ENCODE data around the gene PRSS48.
A peak's percentile ranks its signal among the peaks of the same experiment; 100 is the strongest.
"Not testable (repeated sequence)": the region's sequence is repeated elsewhere in the genome, so short reads cannot be mapped to it uniquely, and the experiment has no call there.

PRSS48 gene

DNA sequence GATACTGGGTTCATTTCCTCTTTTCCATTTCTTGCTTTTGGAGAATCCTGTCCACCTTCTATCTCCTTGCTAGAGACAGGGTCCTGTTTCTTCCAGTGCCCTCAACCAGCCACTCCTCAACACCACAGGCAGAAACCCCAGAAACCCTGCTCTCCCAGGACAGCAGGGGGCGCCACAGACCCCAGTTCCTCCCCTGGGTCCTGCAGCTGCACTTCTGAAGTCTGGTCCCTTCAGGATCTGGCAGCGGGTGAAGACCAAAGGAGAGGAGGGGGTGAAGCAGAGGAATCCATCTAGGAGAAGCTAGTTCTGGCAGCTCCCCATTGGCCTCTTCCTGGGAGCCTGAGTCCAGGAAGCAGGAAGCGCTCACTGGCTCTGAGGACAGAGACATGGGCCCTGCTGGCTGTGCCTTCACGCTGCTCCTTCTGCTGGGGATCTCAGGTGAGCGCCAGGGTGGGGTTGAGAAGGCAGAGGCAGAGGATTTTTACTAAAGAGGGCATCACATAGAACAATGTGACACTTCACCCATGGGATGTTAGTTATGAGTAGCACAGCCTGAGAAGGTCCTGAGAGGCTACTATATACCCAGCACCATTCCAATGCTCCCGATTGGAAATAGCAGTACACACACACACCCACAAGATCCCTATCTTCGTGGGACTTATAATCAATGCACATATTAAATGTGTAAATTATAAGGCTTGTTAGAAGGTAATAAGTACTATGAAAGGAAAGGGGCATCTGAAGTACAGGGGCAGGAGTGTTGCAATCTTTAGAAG lies at the start of gene PRSS48:
Gene PRSS48 (plus strand): TSS at position 375 of the 776 bp plus-strand sequence. CDS start 12 bp downstream, at position 387.
- DNase-seq (ENCODE audit: low read depth in 2 of 3, low spot score in 2 of 3) = peak; percentile 26 to 32 (median 30)

- no peak for DNase-seq (ENCODE audit: low read depth in 2 of 3, low spot score in 2 of 3)
Measured at GRCh38 chr4:151227172-151227571, 49.8 kb upstream of the PRSS48 start.

DNA sequence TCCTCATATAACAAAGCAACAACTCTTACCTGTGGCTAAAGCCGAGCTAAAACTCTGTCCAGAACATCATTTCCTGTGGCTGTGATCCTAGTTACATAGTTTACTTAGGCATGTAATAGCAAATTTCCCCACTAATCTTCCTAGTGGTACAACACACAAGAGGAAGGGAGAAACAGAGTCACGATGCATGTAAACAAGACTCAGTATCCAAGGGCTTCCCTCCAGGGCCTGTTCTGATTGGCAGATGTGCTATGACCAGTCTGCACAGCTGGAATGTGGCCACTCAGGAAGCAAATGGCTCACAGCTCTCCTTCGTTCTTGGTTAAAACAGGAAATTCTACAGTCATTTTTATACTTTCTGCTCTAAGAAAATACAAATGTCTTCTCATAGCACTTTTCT lies 49.2 kb upstream of the PRSS48 start:
- no peak for DNase-seq (ENCODE audit: low read depth in 2 of 3, low spot score in 2 of 3)

DNA sequence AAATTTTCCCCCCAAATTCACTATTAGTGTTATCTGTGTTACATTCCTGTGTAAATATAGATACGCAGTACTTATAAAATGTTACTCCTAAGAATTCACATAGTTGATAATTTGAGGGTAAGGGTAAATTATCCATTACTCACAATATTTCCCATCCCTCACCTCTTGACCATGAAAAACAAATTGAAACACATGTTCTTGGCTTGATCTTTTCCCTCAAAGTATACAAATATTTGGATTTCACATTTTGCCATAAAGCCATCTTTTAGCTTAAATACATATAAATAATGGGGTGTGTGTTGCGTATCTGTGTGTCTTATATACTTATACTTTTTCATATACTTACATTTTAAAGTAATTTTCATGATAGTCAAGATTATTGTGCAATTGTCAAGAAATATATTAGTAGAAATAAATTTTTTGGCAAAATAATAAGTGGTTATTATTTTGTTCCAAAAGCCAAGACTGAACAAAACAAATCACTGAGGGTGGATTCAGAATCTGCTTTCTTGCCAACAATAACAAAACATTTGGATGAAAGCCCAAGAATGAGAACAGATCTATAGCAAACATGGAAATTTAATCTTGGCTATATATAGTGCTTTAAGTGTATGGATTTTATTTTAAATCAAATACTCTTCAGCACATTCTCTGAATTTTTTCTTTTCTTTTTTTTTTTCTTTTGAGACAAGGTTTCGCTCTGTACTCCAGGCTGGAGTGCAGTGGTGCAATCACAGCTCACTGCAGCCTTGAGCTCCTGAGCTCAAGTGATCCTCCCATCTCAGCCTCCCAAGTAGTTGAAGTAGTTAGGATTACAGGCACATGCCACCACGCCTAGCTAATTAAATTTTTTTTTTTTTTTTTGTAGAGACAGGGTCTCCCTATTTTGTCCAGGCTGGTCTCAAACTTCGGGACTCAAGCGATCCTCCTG lies 48.5 kb upstream of the PRSS48 start:
- DNase-seq (ENCODE audit: low read depth in 2 of 3, low spot score in 2 of 3) = no peak

DNA sequence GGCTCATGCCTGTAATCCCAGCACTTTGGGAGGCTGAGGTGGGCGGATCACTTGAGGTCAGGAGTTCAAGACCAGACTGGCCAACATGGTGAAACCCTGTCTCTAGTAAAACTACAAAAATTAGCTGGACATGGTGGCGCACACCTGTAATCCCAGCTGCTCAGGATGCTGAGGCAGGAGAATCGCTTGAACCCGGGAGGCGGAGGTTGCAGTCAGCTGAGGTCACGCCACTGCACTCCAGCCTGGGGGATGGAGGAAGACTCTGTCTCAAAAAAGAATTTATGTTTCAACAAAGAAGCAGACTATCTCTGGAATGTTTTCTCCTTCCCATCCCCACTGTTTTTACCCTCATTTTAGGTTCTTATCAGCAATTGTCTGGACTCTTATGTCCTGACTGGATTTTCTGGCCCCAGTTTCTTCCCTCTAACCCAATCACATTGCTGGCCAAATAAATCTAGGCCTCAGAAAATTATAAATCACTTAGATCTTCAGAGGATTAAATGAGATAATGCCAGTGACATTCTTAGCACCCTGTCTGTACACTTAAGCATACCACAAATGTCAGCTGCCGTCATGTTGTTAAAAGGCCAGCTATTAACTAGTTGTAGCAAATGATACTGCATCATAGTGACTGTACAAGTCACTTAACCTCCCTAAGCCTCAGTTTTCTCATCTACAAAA lies 44.9 kb upstream of the PRSS48 start:
- no peak for DNase-seq (ENCODE audit: low read depth in 2 of 3, low spot score in 2 of 3)

DNA sequence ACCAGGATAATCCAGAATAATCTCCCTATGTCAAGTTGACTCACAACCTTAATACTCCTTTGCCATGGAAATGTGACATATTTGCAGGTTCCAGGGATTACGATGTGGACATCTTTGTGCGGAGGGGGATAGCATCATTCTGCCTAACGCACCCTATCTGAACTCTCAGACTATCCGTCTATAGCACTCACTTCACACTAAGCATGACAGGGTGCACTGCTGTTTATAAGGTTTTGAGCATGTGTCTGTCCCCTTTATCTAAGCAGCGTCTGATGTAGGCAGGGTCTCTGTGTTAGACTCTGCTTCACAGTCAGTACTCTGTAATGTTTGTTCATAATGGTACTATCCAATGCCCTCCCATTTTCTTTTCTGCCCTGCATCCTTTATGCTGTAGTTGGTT lies 43.4 kb upstream of the PRSS48 start:
- no peak for DNase-seq (ENCODE audit: low read depth in 2 of 3, low spot score in 2 of 3)

DNA sequence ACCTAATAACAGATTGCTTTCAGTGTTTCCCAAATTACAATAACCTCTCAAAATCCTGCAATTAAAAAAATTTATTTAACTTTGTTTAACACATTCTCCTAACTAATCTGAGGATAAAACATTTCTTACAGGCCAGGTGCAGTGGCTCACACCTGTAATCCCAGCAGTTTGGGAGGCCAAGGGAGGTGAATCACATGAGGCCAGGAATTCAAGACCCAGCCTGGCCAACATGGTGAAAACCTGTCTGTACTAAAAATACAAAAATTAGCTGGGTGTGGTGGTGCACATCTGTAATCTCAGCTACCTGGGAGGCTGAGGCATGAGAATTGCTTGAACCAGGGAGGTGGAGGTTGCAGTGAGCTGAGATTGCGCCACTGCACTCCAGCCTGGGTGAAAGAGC lies 41.6 kb upstream of the PRSS48 start:
- DNase-seq (ENCODE audit: low read depth in 2 of 3, low spot score in 2 of 3) = not testable (repeated sequence)

- DNase-seq (ENCODE audit: low read depth in 2 of 3, low spot score in 2 of 3) = no peak
Measured at GRCh38 chr4:151236036-151236435, 40.9 kb upstream of the PRSS48 start.

GRCh38 chr4:151238477-151238876 lies 38.5 kb upstream of the PRSS48 start:
- no peak for DNase-seq (ENCODE audit: low read depth in 2 of 3, low spot score in 2 of 3)

GRCh38 chr4:151239608-151240007 lies 37.4 kb upstream of the PRSS48 start:
- no peak for DNase-seq (ENCODE audit: low read depth in 2 of 3, low spot score in 2 of 3)

- DNase-seq (ENCODE audit: low read depth in 2 of 3, low spot score in 2 of 3) = no peak
Measured at GRCh38 chr4:151242305-151242704, 34.7 kb upstream of the PRSS48 start.

GRCh38 chr4:151246742-151247141 lies 30.2 kb upstream of the PRSS48 start:
- DNase-seq (ENCODE audit: low read depth in 2 of 3, low spot score in 2 of 3) = no peak

DNA sequence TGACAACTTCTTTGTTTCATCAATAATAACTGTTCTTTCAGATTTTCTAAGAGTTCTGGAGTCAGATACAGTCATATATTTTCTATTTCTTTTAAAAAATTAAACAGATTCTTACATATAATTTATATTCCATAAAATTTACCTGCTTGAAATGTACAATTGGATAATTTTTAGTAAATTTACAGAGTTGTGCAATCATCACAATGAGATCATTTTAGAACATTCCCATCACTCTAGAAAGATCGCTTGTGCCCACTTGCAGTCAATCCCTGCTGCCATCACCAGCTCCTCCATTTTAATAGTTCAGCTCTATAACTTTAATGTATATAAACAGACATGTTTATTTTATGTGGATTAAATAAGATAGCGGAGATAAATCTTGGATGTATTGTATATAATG lies 29.6 kb upstream of the PRSS48 start:
- no peak for DNase-seq (ENCODE audit: low read depth in 2 of 3, low spot score in 2 of 3)

- DNase-seq (ENCODE audit: low read depth in 2 of 3, low spot score in 2 of 3) = no peak
Measured at GRCh38 chr4:151248519-151248918, 28.4 kb upstream of the PRSS48 start.

DNA sequence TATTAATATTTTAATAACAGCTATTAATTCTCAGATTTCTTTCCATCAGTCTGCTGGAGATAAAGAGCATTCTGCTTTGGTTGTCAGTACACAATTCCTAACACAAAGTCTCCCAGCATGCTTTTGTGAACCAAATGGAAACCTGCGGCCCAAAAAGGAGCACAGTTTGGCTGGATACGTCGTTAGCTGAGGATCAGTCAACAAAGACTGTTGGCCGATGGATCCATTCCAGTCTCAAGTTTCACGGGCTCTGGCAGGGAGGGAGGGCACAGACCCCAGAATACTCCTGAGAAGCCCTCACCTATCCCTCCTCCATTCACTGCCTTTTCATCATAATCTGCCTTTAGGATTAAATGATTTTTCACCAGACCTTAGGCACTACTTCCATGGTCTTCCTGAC lies 26.3 kb upstream of the PRSS48 start:
- DNase-seq (ENCODE audit: low read depth in 2 of 3, low spot score in 2 of 3) = no peak

- no peak for DNase-seq (ENCODE audit: low read depth in 2 of 3, low spot score in 2 of 3)
Measured at GRCh38 chr4:151251603-151252304, 25.2 kb upstream of the PRSS48 start.

DNA sequence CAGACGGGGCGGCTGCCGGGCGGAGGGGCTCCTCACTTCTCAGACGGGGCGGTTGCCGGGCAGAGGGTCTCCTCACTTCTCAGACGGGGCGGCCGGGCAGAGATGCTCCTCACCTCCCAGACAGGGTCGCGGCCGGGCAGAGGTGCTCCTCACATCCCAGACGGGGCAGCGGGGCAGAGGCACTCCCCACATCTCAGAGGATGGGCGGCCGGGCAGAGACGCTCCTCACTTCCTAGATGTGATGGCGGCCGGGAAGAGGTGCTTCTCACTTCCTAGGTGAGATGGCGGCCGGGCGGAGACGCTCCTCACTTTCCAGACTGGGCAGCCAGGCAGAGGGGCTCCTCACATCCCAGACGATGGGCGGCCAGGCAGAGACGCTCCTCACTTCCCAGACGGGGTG lies 21.7 kb upstream of the PRSS48 start:
- DNase-seq (ENCODE audit: low read depth in 2 of 3, low spot score in 2 of 3) = not testable (repeated sequence)

DNA sequence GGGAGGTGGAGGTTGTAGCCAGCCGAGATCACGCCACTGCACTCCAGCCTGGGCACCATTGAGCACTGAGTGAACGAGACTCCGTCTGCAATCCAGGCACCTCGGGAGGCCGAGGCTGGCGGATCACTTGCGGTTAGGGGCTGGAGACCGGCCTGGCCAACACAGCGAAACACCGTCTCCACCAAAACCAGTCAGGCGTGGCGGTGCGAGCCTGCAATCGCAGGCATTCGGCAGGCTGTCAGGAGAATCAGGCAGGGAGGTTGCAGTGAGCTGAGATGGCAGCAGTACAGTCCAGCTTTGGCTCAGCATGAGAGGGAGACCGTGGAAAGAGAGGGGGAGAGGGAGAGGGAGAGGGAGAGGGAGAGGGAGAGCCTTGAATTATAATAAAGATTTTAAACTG lies 21.3 kb upstream of the PRSS48 start:
- not testable (repeated sequence) for DNase-seq (ENCODE audit: low read depth in 2 of 3, low spot score in 2 of 3)

DNA sequence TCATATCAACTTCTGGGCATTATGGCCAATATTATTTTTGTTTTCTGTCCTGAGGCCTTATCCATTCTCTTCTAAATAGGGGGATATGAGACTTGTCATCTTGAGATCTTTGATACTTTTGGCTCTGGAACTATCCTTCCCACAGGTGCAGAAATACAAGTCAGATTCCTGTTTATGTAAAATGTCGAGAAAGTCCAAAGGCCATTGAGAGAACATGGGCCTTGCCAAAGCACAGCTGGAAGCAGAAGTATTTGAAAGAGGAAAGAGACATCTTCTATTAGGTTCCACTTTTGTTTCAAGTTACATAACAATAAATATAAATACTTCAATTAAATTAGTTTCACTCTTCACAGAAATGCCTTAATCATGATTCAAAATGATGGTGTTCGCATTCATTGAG lies 20.8 kb upstream of the PRSS48 start:
- DNase-seq (ENCODE audit: low read depth in 2 of 3, low spot score in 2 of 3) = no peak

- DNase-seq (ENCODE audit: low read depth in 2 of 3, low spot score in 2 of 3) = no peak
Measured at GRCh38 chr4:151257704-151258103, 19.3 kb upstream of the PRSS48 start.

DNA sequence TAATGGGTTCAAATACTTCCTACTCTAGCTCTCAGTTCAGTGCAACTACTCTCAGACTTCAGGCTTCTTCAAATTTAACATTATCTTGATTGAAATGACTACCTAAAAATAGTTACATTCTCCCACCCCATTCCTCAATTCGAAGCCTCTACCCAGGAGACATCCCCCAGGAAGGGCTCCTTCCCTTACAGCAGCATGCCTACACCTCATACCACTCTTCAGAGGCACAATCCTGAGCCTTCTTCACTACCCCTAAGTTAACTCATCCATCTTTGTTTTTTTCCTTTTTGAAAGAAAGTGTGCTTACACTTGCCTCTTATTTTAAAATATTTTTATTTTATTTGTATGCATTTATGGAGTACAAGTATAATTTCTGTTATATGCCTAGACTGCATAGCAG lies 17.2 kb upstream of the PRSS48 start:
- DNase-seq (ENCODE audit: low read depth in 2 of 3, low spot score in 2 of 3) = no peak

All from activated CD8-positive, alpha-beta memory T cell treated with anti-CD3 and anti-CD28 coated beads for 48 hours (primary cell).